GM21367 (cell line): Measurements from ENCODE around the gene PLSCR3.

Experiments
- ATAC-seq: cut with Tn5 transposase; IDR thresholded peaks from one replicate; pipeline ENCODE4 v1.9.1; 2021; ENCODE audit not compliant: unreplicated experiment

Gene PLSCR3

DNA sequence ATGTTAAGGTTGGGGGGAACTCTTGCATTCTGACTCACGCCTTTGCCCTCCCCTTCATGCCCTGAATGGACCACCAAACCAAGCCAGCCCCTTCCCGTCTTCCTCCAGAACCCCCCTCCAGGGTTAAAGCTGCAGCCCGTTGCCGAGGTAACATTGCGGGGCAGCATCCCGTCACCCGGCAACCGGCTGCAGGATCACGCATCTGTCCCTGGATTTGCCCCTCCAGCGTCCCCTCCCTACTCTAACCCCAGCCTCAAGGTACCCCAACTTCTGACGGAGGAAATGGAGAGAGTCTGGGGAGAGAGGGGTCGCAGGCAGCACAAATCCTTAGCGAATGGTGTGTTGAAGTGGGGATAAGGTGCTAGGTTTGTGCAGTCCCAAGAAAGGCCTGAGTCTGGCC is 12.8 kb upstream of the PLSCR3 start:
- ATAC-seq, result no peak

DNA sequence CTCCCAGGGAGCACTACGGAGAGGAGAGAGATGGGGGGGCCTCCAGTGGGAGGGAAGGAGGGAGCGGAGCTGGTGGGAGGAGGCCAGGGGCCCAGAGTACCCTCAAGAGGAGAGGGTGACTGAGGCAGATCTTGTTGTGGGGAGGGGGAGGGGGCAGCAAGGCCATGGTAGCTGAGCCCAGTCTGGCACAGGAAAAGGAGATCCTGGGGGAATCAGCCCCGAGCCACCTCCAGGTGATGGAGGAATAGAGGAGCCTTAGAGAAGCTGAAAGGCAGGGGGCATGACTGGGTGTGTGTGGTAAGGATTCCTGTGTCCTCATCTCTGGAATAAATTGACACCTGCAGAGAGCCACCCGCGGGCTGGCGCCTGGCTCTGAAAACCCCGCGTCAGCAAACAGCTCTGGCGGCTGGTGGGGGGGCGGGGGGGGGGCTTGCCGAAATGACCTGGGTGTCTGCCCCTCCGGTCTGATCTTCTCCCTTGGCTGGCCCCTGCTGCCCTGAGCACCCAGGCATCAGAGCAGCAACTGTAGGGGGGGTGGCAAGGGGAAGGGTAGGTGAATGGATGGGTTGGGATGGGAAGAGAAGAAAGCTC is 12.0 kb upstream of the PLSCR3 start:
- no peak for ATAC-seq

DNA sequence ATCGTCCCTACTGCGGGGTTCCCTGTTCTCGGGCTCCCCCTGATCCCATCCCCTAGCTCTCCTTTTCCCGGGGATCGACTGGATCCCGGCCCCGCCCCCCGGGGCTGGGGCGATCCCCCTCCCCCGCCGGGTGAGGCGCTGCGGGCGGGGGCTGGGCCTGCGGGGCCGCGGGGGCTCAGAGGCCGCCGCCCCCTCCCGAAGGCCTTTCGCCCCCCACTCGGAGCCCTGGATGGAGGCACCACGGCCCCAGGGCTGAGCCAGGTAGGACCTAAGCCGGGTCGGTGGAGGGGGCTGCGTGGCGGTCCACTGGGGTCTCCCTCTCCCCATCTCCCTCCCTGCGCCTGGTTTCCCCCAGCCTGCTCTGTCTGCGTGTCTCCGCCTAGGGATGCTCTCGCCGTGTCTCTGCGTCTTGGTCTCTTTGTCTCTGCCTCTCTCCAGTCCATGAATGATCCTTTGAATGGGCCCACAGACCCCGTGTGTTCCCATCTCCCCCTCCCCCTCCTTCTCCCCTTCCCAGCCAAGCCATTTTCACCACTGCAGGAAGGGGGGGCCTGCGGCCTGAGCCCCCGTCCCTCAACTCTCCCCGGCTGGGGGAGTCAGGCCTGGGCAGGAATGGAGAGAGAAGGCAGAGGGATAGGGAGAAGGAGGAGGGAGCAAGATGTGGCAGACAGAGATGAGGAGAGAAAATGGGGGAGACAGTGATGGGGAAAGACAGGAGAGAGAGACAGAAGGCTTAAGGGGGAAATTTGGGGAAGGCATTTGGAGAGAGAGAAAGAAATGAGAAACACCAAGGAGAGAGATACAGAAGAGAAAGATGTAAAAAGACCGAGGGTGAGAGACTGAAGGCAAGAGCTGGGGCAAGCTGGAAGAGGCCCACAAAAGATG is 11.3 kb upstream of the PLSCR3 start:
- no peak for ATAC-seq

DNA sequence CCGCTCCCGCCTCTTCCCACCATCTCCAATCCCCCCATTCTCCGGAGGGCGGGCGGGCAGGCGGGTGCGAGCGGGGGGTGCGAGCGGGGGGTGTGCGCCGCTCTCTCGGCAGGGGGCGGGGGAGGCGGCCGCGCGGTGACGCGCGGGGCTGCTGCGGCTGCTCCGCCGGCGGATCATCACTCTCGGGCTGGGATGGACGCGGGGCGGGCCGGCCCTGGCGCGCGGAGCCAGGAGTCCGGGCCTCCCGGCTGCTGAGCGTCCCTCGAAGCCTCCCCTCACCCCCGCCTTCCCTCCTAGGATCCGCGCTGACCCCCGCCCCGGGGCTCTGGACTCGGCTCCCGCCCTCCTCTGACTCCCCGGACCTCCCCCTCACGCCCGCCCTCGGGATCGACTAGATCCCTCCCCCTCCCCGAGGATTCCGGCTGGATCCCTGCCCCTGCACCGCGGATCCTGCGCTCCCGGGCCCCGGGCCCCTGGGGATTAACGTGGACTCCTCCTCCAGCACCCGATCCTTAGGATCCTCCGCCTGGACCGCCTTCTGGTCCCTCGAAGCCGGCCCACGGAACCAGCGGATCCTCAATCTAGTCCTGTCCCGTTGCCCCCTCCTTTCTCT is 10.5 kb upstream of the PLSCR3 start:
- no peak for ATAC-seq

DNA sequence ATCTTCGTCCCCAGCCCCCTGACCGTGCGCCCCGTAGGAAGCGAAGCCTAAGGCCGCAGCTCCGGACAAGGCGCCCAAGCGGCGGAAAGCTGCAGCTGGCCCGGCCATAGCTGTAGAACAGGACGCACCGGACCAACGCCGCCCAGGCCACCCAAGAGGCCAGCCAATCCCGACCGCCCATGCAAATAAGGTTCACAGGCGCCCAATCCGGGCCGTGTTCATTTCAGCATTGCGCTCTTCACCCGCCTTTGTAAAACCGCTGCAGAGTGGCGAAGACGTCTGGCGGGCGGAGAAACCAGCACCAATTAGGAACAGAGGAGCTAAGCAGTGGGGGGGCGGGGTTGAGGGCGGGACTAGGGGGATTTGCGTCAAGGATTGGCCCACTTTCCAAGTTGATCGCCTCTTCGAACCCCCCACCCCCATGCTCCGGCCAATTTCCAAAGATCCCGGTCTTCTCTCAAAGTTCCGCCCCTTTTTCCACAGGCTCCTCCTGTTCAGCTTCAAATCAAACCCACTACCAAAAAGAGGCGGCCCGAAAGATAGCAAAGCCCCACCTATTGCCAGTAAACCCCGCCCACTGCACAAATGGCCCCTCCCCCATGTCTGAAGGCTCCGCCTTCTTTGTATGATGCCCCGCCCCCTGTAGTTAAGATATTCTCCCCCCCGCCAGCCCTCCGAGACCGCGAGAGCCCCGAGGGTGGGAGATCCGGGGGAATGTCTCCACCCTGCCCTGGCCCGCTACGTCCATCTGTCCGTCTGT is 9.8 kb upstream of the PLSCR3 start, which contains the start of gene TMEM256:
TMEM256 (minus strand) TSS at position 121 of the 760 bp plus-strand sequence; CDS start at position 108, 13 bp downstream.
- peak; percentile 90 for ATAC-seq

DNA sequence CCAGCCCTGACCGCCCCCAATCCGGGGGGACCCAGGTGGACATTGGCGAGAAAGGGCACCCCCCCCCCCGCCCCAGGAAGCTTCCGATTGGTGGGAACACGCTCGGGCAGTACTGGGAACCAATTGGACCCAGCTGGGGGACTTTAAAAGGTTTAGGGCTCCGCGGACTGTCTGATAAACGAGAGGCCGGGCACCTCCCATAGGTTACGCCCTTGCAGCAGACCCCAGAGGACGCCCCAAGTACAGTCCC is 9.3 kb upstream of the PLSCR3 start:
- ATAC-seq, result no peak

DNA sequence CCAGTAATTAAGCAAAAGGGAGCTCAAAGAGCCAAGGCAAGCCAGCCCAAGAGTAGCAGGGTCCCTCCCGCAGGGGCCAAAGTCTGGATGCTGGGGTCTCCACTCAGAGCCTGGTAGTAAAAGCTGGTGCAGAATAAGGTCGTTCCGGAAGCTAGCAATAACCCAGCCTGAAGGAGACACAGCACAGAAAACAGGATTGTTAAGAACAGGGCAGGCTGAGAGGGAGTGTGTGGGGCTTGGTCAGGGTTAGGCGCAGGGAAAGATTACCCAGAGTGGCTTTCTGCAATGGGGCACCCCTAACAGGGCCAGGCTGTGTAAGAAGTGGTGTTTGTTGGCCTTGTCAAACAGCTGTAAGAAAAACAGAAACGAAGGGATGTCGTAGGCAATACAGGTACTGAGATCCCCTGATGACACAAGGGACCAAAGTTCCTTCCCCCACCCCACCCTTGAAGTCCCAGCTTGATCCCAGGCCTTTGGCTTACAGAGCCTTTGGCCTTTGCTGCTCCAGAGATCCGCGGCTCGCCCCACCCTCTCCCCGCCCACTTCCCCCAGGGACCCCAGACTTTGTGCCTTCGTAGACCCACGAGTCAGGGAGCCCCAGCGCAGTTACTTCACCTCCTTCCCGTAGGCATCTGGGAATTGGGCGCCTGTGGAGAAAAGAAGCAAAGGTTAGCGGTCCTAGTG is 8.9 kb upstream of the PLSCR3 start:
- no peak for ATAC-seq

DNA sequence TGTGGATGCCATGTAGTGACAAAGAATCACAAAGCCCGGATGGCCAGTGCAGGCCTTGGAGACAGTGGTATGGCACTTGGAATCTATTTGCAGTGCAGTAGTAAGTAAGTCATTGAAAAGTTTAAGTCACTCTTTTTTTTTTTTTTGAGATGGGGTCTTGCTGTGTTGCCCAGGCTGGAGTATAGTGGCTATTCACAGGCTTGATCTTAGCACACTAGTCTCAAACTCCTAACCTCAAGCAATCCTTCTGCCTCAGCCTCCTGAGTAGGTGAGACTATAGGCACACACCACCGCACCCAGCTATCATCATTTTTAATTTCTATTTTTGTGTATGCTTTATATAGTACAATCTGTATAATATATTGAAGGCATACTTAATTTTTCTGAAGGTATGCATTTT is 4.3 kb upstream of the PLSCR3 start:
- ATAC-seq, result no peak

DNA sequence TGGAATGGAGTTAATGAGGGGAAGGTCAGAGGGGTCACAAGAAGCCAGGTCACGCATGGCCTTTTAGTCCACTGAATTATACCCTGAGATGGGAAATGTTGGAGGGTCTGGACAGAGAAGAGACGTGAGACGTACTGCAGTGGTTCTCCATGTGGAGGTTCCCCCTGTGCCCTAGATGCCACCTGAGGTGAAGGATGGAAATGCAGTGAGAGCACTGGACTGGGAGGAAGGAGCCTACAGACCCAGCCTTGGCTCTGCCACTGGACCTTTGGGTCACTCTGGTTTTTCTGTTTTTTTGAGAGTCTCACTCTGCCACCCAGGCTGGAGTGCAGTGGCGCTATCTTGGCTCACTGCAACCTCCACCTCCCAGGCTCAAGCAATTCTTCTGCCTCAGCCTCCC is 1.8 kb upstream of the PLSCR3 start:
- ATAC-seq, result no peak

DNA sequence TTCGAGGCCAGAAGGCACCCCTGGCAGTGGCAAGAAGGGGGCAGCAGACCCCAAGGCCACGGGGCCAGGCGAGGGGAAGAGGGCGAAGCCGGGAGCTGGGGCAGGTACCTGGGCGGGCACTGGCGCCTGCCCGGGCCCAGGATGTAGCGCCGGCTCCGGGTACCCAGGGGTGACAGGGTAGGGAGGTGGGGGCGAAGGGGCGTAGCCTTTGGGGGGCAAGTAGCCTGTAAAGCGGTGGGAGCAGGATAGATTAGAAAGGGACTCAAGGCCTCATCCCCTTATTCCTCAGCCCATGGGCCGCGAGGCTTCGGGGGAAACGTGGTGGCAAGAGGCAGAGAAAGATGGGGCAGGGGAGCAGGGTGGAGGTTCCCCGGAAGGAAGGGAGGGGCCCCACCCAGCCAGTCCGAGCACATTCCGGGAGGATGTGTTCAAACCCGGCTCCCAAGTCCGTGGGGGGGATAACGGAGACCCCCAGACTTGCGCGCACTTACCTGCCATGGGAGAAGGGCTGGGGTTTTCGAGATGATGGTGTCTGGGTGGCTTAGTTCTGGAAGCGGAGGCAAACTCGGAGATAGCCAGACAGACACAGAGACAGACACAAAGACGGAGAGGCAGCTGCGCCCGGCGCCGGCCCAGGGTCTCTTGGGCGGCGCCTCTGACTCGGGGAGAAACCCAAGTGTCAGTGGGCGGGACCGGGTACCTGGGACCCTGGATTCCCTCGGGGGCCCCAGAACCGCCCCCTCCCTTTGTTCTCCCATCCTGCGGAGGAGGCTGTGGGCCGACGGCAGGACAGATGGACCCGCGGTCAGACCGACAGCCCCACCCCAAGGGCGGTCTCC is 493 bp downstream of the PLSCR3 start:
- peak; percentile 17 for ATAC-seq

DNA sequence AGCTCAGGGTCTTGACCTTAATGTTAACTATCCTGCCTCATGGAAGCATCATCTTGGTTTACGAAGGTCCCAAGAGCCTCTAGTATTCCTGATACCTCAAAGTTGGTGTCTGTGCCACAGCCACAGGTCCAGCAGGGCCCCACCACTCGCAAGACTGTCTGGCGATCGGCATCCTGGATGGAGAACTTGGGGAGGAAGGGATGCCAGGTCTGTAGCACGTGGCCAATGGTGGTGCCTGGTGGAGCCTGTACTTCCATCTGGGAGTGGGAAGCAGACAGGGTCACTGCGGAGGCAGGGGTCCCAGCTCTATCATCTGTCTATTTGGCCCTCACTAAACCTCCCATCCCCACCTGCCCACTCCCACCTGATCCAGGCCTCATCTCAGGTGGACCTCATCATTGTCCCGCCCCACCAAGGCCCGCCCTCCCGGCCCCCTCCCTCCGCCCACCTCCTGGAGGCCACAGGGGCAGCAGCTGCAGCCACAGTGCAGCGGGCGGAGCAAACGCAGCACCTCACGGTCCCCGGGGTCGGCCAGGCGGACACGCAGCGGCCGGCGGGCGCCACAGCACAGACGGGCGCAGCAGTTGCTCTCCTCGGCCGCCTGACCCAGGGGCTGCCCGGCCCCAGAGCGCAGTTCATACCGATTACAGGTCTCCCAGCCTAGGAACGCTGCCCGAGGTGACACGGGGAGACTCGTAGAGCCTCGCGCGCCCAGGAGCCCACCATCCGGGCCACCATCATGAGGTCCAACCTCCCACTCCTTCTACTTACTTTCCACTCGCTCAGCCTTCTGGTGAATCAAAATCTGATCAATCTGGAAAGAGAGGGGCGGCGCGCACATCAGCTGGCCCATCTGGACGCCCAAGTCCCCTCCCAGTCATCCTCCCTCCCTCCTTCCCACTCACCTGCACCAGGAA is 1.4 kb downstream of the PLSCR3 start:
- no peak for ATAC-seq

DNA sequence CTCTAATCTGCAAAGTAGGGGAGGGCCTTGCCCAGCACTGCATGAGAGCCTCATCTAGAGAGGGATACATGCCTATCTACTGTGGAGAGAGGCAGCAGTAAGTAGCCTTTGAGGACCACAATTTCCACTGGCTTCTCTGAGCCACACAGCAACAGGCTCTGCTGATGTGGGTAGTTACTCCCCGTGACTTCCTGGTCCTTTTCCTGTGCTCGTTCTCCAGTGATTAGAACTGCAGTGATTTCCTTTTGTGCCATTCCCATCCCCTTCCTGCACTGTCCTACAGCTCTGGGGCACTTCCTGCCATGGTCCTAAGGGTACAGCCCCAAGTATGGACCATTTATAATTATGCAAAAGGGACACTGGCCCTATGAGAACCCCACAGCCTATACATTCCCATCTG is 3.0 kb downstream of the PLSCR3 start:
- no peak for ATAC-seq

DNA sequence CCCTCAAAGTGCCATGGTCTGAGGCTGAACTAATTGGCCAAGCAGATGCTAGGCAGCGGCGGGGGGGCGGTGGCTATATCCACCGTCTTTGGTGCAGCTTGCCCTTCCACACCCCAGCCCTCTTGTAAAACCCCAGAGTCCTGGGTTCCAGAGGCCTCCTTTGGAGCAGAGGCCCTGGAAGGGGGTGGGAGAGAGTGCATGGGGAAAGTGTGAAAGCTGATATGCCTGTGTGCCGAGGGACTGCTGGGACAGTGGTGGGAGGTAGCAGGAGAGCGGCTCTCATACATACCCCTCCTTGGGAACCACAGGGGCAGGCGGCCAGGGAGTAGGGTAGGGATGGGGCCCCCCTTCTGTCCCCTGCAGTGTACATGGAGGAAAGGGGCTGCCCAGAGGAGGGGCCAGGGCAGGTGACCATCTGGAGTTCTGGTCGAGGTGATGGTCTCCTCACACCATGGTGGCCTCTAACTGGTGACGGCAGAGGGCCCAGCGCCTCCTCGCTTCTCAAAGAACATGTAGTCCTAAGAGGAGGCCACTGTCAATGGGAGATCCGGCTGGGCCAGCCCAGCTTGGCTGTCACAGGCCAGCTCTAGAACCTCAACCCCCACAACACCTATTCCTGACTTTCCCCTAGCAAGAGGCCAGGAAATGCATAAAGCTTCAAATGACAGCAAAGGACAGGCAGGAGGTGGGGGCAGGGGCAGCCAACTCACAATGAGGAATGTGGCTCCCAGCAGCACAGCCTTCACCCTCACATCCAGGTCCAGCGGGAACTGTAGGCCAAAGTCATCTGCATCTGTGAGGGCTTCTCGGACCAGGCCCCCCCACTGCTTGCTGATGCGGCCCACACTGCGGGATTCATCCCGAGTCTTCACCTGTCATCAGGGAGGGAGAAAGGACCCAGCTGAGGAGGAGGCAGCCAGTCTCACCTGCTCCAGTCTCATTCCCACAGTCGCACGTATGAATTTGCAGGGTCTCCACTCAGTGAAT is 4.1 kb downstream of the PLSCR3 start:
- ATAC-seq, result no peak

DNA sequence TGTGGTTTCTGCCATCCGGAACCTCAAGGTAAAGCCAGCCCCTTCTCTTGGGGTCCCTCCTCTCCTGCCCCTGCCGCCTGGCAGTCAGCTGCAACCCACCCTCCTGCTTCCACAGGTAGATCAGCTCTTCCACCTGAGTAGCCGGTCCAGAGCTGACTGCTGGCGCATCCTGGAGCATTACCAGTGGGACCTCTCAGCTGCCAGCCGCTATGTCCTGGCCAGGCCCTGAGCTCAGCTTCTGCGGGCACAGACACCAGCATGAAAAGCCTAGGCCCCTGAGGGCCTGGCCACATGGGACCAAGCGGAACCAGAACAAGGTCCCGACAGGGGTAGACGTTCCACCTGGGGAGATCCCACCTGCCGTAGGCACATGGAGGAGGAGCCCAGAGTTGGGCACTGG is 5.5 kb downstream of the PLSCR3 start:
- no peak for ATAC-seq

DNA sequence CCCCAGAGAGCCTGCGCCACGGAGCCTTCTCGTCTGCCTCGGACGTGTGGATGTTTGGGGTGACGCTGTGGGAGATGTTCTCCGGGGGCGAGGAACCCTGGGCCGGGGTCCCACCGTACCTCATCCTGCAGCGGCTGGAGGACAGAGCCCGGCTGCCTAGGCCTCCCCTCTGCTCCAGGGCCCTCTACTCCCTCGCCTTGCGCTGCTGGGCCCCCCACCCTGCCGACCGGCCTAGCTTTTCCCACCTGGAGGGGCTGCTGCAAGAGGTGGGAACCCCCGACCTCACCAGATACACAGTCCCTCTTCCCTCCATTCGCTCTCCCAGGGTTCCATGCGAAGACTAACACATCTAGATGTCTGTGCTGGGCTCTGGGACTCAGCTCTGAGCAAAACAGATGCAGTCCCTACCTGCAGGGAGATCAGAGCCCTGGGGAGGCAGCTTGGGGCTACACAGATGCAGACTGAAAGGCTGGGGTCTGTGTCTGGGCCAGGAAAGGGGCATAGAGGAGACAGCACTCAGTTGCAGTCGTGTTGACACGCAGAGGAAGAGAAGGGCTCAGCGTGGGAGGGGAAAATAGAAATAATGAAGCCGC is 9.7 kb downstream of the PLSCR3 start:
- no peak for ATAC-seq

DNA sequence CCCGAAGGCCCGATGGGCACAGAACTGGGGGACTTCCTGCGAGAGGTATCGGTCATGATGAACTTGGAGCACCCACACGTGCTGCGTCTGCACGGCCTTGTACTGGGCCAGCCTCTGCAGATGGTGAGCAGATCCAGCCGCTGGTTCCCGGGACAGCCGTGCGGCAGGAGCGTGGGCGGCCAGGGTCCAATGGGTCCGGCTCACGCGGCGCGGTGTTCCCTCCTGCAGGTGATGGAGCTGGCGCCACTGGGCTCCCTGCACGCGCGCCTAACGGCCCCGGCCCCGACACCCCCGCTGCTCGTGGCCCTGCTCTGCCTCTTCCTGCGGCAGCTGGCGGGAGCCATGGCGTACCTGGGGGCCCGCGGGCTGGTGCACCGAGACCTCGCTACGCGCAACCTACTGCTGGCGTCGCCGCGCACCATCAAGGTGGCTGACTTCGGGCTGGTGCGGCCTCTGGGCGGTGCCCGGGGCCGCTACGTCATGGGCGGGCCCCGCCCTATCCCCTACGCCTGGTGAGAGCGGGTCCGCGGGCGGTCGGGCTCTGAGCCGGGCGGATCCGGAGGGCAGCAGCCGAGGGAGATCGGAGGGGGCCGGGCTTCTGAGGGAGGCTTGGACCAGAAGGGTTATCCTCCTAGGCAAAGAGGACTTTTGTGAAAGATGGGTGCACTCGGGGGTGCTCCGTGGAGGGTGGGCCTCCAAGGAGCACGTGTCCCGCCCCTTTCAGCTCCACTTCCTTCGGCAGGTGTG is 10.4 kb downstream of the PLSCR3 start:
- no peak for ATAC-seq

DNA sequence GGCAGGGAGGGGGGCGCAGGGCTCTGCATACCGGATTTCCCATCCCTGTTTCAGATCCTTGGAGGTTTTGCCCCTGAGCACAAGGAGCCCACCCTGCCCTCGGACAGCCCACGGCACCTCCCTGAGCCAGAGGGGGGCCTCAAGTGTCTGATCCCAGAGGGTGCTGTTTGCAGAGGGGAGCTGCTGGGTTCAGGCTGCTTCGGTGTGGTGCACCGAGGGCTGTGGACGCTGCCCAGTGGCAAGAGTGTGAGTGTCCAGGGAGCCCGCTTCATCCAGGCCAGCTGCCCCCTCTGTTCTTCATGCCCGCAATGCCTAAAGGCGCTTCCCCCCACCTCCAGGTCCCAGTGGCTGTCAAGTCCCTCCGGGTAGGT is 11.0 kb downstream of the PLSCR3 start:
- ATAC-seq, result no peak
